Inflammatory macrophage (primary cell): ENCODE measurements around the gene CCDC92.

Experiments
- DNase-seq, 2 donors: peaks; one replicate each; pipeline ENCODE4 v3.0.0-alpha.2; 2020 to 2022

Gene CCDC92

DNA sequence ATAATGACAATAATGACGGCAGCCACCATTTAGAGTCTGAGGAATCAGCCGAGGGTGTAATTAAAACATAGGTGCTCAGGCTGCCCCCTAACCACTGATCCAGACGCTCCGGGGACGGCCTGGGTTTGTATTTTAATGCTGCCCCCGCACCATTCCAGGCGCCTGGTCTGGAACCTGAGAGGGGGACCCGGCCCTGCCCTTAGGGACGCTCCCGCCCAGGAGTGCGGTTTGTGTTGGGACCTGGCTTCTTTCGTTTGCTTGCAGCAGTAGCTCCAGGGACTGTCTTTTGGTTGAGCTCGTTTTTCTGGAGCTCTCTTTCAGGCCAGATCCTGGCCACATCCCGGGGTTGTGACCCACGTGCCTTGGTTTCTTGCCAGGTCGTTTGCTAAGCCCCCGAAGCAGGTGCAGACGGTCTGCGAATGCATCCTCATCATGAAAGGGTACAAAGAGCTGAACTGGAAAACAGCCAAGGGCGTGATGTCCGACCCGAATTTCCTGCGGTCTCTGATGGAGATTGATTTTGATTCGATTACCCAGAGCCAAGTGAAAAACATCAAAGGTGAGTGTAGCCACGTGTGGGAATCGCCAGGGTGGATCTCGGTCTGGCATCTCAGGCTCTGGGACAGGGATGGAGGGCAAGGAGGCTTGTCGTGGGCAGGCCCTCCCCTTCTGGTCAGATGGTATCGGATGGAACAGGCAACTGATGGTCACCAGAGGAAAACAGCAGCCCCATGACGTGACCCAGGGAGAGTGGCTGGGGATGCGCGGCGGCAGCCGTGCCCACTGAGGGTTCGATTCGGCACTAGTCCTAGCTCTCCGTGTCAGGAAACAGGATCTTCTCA, 63.5 kb downstream of the CCDC92 start:
- DNase-seq = no peak

DNA sequence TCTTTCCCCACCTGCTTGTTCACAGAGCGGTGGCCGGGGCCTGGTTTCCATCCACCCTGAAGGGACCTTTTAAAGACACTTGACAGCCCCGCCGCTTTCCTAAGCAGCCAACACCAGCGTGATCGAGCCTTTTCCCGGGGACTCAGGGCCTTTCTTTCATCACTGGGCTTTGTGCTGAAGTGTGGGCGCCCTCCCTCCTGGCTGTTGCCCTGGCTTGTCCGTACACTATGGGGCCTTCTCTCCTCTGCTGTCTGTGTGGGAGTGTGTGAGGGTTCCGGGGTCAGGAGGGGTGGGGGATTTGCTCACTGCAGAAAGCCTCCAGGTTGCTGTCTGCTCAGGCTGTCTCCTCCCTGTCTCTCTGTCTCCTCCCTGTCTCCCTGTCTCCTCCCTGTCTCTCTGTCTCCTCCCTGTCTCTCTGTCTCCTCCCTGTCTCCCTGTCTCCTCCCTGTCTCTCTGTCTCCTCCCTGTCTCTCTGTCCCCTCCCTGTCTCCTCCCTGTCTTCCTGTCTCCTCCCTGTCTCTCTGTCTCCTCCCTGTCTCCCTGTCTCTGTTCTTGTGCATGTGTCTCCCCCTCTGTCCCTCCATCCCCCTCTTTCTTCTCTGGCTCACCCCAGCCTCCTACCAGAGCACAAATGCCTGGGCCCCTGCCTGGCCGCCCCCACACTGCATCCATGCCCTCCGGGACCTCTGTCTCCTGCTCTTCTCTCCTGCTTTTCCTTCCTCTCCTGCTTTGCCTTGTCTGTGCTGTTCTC, 64.7 kb downstream of the CCDC92 start:
- DNase-seq = peak in 1 of 2 donors; percentile 10

DNA sequence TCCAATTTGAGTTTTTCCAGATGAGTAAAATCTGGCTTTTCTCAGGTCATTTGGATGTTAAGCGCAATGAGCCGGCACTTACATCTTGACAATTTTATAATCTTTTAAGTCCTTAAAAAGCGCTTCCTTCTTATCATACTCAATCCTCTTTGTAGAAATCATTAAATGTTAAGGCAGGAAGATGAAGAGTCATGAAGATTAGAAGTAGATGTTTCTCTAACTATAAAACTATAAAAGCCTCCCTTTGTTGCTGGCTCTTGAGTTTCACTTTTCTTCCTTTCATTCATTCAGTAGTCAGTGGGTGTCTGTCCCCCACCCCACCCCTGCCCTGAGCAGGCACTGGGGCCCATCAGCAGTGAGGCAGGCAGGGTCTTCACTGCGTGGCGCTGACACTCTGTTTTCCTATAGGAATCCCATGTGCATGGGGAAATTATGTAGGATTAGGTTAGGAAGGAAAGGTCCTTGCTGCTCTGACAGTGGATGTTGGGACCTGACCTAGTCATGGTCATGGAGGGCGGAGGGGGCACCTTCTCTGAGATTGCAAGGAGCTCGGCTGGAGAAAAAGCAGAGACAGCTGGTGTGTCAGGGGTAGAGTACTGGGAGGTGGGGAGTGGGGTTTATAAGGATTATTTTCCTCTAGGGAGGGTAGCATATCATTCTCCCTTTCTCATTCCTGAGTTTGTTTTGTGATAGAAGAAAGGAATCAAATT, 65.8 kb downstream of the CCDC92 start:
- no peak for DNase-seq

DNA sequence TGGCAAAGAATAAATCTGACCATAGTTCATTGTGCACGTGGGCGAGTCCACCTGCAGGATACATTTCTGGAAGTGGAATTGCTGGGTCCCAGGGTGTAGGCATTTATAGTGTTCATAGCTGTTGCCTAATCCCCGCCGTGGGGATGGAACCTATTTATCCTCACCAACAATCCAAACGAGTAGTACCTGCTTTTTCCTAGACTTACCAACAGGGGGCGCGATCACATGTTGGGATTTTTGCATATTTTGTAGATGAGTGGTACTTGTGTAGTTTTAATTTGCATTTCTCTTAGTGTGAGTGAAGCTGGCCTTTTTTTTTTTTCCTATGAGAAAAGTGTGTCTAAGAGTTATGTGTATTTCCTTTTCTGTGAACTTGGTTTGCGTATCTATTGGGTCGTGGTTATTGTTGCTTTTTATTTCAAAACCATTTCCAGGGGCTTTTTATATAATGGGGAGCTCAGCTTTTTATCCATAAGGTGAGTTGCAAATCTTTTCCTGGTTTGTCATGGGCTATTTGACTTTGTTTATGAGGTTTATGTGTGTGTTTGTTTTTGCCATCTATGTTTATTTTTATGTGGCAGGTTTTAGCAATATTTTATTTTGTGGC, 67.2 kb downstream of the CCDC92 start:
- peak; percentile 69 to 74 for DNase-seq

DNA sequence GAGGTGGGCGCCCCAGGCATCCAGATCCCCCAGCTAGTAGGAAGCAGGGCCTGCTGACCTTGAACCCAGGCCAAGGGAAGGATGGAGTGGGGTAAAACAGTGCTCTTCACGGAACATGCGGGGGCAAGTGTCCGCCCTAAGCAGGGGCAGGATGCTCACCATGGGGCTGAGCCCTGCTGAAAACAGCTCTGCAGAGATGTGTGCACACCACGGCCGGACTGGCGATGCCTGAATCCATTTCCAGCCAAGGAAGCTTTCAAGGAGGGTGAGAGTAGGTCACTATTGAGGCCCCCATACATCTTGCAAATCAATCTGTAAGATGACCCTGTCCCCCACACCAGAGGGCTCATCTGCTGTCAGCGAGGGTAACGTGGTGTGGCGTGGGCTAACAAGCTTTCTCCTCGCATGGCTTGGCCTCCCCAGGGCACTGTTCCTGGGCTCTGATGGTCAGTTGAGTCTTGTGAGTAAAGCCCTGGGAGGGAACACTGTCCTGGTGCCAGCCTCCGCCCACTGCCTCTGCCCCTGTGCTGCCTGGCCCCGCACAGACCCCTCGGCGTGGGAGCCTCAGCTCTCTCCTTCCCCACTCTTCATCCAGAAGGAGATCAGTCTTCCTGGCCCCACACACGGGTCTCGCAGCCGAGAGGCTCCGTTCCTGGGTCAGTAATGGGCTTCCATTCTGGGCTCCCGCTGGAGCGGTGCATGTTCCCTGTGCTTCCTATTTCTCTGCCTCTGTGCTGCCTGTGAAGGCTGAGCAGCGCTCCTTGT, 69.1 kb downstream of the CCDC92 start:
- DNase-seq = no peak

DNA sequence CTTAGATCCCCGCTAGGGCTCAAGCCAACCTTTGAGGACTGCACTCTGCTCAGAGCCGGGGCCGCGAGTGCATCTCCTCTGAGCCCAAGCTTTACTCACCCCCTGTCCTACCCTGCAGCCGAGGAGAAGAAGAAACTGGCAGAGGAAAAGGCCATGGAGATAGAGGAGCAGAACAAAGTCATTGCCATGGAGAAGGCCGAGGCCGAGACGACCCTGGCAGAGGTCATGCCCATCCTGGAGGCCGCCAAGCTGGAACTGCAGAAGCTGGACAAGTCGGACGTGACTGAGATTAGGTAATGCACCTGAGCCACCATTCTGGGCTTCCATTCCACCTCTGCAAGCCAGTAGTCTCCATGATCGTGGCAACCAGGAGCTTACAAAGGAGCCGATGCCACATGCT, 69.8 kb downstream of the CCDC92 start:
- DNase-seq = no peak

DNA sequence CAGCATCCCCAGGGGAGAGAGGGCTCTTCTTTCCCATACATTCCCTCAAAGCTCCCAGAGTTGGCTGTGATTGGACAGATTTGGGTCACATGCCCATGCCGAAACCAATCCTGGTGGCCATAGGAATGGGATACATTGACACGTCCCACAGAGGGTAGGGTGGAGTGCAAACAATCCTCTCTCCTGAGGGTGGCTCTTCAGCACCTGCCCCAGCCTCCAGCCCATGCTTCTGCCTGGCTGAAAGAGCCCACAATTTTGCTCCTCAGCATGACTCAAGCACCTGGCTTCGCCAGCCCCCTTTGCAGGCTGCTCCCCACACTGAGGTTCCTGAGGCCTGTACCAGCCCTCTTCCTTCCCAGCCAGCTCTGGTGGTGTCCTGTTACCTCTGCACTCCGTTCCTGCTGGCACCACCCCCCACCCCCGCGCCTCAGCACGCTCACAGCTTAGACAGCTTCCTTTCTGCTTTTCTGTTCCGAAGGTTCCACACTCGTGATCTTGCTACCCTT, 71.7 kb downstream of the CCDC92 start:
- DNase-seq = peak; percentile 40 to 61

DNA sequence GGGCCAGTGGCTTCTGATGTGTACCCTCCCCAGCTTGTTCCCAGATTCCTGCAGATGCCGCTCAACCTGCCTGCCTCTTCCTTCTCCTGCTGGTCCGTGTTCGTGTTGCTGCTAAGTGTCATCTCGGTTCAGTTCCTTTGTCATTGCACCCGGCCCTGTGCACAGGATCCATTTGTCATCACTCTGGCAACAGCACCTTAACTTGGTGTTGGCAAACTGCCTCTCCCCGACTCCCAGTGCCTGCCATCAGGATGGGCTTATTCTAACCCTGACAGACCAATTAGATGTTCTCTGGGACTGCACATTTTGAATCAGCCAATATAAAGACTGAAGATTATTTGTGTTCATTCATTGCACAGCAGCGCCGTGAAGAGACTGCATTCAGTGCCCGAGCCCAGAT, 73.3 kb downstream of the CCDC92 start:
- no peak for DNase-seq

DNA sequence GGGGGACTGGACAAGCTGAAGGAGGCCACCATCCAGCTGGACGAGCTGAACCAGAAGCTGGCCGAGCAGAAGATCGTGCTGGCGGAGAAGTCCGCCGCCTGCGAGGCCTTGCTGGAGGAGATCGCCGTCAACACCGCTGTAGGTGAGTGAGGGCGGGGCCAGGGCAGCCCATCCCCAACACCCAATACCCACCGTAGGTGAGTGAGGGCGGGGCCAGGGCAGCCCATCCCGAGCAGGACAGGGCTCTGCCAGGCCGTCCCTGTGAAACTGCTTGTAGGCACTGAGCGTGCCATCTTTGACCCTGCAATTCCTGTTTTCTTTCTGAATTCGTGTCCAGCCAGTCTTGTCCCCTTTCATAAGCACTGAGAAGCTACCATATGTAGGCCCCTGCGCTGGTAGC, 74.0 kb downstream of the CCDC92 start:
- DNase-seq = no peak

DNA sequence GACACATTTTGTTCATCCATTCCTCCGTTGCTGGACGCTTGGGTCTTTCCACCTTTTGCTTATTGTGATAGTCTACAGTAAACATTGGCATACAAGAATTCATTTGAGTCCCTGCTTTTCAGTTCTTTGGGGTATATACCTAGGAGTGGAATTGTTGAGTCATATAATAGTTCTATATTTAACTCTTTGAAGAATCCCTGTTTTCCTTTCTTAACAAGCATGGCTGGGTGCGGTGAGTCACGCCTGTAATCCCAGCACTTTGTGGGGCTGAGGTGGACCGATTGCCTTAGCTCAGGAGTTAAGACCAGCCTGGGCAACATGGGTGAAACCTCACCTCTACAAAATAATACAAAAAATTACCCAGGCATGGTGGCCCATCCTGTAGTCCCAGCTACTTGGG, 75.4 kb downstream of the CCDC92 start:
- DNase-seq = no peak

DNA sequence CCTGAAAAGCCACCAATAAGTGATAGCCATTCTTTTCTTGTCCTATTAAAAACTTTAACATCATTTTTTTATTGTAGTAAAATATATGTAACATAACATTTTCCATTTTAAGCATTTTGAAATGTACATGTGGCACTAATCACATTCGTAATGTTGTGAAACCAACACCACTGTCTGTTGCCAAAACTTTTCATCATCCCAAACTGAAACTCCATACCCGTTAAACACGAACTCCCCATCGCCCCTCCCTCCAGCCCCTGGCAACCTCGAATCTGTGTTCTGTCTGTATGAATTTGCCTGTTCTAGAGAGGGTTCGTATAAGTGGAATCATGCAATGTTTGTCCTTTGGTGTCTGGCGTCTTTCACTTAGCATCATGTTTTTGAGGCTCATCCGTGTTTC, 75.9 kb downstream of the CCDC92 start:
- DNase-seq = no peak

DNA sequence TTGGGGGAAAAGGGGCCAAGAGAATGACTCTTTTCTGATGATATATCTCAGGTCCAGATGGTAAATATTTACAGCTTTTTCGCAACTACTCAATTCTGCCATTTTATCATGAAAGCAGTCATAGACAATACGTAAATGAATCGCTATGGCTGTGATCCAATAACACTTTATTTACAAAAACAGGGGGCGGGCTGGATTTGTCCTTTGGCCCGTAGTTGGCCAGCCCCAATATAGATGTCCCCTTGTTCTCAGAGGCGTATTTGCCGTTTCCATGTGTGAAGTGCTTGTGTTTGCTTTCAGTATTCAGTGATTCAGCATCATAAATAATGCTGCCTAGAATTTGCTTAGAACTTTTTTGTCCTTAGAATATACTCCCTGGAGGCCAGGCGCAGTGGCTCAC, 77.2 kb downstream of the CCDC92 start:
- DNase-seq = no peak

DNA sequence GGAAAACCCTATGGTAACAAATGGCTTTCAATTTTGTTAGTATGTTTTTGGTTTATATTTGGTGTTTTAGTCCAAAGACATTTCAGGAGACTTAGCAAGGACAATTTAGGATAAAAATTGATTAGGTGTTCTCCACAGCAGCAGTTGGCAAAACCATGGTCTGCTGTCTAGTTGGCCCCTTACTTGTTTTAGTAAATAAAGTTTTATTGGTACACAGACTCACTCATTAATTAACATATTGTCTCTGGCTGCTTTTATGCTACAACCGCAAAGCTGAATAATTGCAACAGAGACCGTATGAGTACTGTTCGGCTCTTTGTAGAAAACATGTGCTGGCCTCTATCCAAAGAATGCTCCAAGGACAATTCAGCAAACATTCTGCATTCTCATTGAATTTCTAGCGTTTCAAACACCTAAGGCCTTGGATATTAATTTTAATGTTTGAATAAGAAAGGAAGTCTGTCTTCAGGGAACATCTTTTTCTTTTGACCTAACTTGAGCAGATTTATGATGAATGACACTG, 77.7 kb downstream of the CCDC92 start:
- no peak for DNase-seq

DNA sequence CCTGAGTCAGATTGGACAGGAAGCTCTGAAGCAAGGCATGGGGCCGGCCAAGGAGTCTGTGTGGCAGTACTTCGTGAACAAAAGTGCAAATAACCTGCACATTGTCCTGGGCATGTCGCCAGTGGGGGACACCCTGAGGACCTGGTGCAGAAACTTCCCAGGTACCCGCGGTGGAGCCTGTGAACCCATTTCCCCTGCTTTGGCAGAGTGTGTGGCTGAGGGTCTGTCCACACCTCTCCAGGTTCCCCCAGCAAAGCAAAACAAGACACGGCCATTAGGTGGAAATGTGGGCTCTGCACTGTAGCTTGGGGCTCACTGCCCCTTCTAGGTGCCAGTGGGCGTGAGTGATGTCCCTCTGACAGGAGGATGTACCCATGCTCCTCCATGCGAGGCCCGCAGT, 79.4 kb downstream of the CCDC92 start:
- no peak for DNase-seq

DNA sequence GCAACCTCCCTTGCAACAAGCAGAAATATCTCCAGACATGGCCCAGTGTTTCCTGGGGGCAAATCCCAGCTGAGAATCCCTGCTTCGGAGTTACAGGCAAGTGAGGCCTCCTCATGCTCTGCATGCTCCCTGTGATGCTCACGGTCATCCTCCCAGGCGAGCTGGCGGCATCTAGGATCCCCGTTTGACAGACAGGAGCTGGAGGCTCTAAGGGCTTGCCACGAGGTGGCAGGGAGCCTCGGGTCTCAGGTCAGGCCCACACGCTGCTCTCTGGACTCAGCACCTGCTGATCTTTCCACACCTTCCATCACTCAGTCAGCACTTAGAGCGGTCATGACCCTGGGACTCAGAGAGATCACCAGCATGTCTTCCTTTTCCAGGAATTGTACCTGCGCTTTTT, 79.8 kb downstream of the CCDC92 start:
- no peak for DNase-seq

DNA sequence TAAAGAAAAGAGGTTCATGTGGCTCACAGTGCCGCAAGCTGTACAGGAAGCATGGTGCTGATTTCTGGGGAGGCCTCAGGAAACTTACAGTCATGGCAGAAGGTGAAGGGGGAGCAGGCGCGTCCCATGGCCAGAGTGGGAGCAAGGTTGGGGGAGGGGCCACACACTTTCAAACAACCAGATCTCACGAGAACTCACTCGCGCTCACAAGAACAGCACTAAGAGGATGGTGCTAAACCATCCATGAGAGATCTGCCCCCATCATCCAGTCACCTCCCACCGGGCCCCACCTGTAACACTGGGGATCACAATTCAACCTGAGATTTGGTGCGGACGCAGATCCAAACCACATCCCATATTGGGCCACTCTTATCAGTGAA, 80.5 kb downstream of the CCDC92 start:
- DNase-seq = no peak

DNA sequence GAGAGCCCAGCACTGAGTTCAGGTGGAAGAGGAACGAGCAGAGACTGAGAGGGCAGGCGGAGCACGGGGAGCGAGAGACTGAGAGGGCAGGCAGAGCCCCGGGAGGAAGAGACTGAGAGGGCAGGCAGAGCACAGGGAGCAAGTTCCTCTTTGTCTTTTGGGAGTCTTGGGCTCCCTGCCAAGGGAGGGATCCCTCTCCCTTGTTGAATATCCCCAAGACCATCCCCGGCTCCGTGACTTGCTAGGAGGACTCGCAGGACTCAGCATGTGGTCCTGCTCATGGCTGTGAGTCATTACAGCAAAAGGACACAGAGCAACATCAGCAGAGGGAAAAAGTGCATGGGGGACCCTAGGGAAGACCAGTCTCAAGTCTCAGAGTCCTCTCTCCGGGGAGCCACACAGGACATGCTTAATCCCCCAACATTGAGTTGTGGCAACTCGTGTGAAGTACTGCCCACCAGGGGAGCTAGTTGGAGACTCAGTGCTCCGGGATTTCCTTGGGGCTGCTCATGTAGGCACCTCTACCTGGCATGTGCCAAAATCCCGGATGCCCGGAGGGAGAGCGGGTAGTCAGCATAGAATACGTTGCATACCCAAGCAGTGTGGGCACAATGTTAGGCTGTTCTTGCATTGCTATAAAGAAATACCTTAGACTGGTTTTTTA, 81.0 kb downstream of the CCDC92 start:
- DNase-seq = peak in 1 of 2 donors; percentile 12

DNA sequence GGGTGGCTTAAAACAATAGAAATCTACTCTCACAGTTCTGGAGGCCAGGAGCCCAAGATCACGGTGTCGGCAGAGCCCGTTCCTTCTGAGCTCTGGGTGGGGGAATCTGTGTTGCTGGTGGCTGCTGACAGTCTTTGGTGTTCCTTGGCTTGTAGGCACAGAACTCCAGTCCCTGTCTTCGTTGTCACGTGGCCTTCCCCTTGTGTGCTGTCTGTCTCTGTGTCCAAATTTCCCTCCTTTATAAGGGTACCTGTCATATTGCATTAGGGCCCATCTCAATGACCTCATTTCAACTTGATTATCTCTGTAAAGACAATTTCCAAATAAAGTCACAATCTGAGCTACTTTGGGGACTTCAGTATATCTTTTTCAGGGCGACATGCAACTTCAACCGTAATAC, 81.6 kb downstream of the CCDC92 start:
- DNase-seq = no peak

DNA sequence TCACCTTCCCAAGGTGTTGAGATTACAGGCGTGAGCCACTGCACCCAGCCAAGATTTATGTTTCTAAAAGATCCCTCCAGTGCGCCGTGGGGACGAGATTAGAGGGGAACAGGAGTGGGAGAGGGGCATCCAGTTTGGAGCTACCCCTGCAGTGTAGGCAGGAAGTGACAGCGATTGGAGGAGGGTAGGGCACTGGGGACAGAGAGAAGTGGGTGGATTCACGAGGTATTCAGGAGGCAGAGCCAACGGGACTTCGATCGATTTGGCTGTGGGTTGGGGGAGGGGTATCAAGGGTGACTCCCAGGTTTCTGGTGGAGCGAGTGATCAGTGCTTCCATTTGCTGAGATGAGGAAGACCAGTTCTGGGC, 82.1 kb downstream of the CCDC92 start:
- DNase-seq = no peak

DNA sequence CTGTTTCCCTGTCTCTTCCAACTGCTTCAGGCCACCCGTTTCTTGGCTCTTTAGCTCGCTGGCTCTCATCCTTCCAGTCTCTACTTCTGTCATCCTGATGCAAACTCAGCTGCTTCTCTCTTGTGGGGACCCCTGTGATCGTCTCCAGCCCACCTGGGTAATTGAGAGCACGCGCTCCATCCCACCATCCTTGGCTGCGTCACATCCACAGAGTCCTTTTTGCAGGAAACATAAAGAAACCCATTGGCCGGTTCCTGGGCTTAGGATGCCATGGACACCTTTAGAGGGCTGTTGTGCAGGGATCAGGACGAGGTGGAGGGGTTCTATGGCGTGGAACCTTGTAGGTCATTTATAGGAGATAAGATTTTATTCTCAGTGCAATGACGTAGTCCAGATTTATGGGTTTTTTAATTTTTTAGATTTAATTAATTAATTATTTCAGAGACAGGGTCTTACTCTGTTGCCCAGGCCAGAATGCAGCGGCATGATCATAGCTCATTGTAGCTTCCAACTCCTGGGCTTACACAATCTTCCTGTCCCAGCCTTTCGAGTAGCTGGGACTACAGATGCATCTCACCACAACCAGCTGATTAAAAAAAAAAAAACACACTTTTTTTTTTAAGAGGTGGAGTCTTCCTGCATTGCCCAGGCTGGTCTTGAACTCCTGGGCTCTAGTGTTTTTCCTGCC, 82.6 kb downstream of the CCDC92 start:
- DNase-seq = no peak

DNA sequence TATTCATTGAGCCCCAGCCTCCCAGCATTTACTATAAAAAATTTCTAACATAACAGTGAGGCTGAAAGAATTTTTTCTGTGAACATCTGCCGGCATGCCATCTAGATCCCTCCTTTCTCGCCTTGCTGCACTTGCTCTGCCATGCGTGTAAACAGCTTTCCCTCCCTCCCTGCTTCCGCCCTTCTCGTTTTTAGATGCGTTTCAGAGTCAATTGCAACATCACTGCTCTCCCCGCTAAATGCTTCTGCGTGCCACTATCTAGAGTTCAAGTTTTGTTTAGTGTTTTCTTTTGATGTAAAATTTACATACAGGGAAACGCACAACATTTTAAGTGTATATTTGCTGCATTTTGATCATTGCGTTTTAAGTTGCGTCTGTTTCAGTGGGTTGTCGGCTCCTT, 83.6 kb downstream of the CCDC92 start:
- peak in 1 of 2 donors; percentile 24 for DNase-seq
